Subcutaneous adipose tissue (tissue), 4 donors: ENCODE measurements around the gene RCOR1. TPM values are rescaled to one million over a fixed set of nuclear protein-coding genes. Genes with fewer than 3 reads are reported as not detected.

Experiments
- CTCF ChIP-seq: fragments of 450-650 bp; IDR thresholded peaks from one replicate; pipeline ENCODE4 v1.5.1; 2016; ENCODE audit warnings: low read depth, mild to moderate bottlenecking, control low read depth, antibody characterized with exemption, moderate library complexity
- total RNA-seq, 4 donors: library from RNA; depleted of rRNA; stranded (reverse); fragments of >200 nt; gene quantifications; one replicate each; pipeline ENCODE4 v1.1.0, GENCODE V29; 2016

The RCOR1 gene
- total RNA-seq, 4 donors from 2014 or later, result 17.6 to 24.3 (median 22.1) TPM

GRCh38 chr14:102683399-102684297 lies 91.2 kb downstream of the RCOR1 start:
- TF ChIP-seq CTCF, result no peak

GRCh38 chr14:102684298-102684663 lies 91.8 kb downstream of the RCOR1 start:
- no peak for TF ChIP-seq CTCF

- TF ChIP-seq CTCF, result no peak
These were observed 93.8 kb downstream of the RCOR1 start for GRCh38 chr14:102686196-102686801.

GRCh38 chr14:102688290-102688689 lies 95.8 kb downstream of the RCOR1 start:
- no peak for TF ChIP-seq CTCF

- no peak for TF ChIP-seq CTCF
These were observed 98.2 kb downstream of the RCOR1 start for GRCh38 chr14:102690509-102691286.

- no peak for TF ChIP-seq CTCF
These were observed 99.3 kb downstream of the RCOR1 start for GRCh38 chr14:102691763-102692162.

- TF ChIP-seq CTCF, result no peak
These were observed 99.9 kb downstream of the RCOR1 start for GRCh38 chr14:102692334-102692733.
